Osteocyte (in vitro differentiated cells): ENCODE measurements around the gene PLXNB1. TPM values are rescaled to one million over a fixed set of nuclear protein-coding genes. Genes with fewer than 3 reads are reported as not detected.

ENCODE experiments used
- DNase-seq: peaks from one replicate; pipeline ENCODE4 v3.0.0; 2021; ENCODE audit warnings: mixed read lengths; ENCODE audit not compliant: unreplicated experiment; ENCODE audit errors: extremely low spot score
- H3K27ac Mint-ChIP-seq: one replicate; pipeline ENCODE4 v1.8.0; 2021; ENCODE audit warnings: mild to moderate bottlenecking, mixed read lengths; ENCODE audit not compliant: unreplicated experiment
- H3K27me3 Mint-ChIP-seq: one replicate; pipeline ENCODE4 v1.8.0; 2021; ENCODE audit warnings: mixed read lengths; ENCODE audit not compliant: unreplicated experiment
- H3K36me3 Mint-ChIP-seq: one replicate; pipeline ENCODE4 v1.8.0; 2021; ENCODE audit warnings: mixed read lengths; ENCODE audit not compliant: unreplicated experiment
- H3K4me1 Mint-ChIP-seq: one replicate; pipeline ENCODE4 v1.8.0; 2021; ENCODE audit warnings: mixed read lengths; ENCODE audit not compliant: unreplicated experiment
- H3K4me3 Mint-ChIP-seq: one replicate; pipeline ENCODE4 v1.8.0; 2021; ENCODE audit warnings: mild to moderate bottlenecking, moderate library complexity, mixed read lengths; ENCODE audit not compliant: unreplicated experiment
- H3K9me3 Mint-ChIP-seq: one replicate; pipeline ENCODE4 v1.8.0; 2021; ENCODE audit warnings: mixed read lengths; ENCODE audit not compliant: unreplicated experiment
- total RNA-seq: library from RNA; stranded (reverse); gene quantifications from 2 replicates; pipeline ENCODE4 v1.2.1, GENCODE V29; 2021
- TF ChIP-seq, protein P1 (sequence below): fragments of 200-600 bp; sonication (generic); IDR thresholded peaks from 2 replicates; pipeline ENCODE4 v1.5.0; 2021; ENCODE audit warnings: antibody characterized with exemption, mild to moderate bottlenecking, moderate library complexity

Gene PLXNB1
- total RNA-seq, 1 donor from 2014 or later, result 88.2 TPM

DNA sequence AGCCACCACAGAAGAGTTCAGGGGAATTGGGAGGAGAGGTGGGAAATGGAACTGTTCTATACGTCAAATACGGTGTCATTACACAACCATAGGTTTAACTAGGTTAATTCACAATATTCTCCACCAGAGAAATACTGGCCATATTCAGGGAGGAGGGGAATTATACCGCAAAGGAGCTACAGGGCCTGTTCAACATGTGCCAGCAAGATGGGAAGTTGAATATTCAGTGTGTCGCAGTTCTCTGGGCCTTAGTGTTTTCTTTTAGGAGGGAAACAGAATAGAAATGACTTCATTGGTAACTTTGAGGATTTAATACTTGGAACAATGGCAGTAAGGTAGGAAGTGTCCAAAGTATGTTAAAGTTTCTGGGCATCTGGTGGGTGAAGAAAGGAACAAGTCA is 75.9 kb downstream of the PLXNB1 start:
- H3K27me3 Mint-ChIP-seq, result peaks cover 51% of the 10 kb centered on the region
- TF ChIP-seq, protein P1, sequence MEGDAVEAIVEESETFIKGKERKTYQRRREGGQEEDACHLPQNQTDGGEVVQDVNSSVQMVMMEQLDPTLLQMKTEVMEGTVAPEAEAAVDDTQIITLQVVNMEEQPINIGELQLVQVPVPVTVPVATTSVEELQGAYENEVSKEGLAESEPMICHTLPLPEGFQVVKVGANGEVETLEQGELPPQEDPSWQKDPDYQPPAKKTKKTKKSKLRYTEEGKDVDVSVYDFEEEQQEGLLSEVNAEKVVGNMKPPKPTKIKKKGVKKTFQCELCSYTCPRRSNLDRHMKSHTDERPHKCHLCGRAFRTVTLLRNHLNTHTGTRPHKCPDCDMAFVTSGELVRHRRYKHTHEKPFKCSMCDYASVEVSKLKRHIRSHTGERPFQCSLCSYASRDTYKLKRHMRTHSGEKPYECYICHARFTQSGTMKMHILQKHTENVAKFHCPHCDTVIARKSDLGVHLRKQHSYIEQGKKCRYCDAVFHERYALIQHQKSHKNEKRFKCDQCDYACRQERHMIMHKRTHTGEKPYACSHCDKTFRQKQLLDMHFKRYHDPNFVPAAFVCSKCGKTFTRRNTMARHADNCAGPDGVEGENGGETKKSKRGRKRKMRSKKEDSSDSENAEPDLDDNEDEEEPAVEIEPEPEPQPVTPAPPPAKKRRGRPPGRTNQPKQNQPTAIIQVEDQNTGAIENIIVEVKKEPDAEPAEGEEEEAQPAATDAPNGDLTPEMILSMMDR, result no peak
- peaks cover 4% of the 10 kb centered on the region for H3K9me3 Mint-ChIP-seq
- H3K4me3 Mint-ChIP-seq, result no peak overlapping the region
- peaks cover 1% of the 10 kb centered on the region for H3K4me1 Mint-ChIP-seq
- H3K27ac Mint-ChIP-seq, result no peak overlapping the region
- no peaks in the 10 kb centered on the region for H3K36me3 Mint-ChIP-seq
- no peak for DNase-seq

Other genes with a start within 250 kb of the PLXNB1 start
- 3.5 and 3.8 TPM in 2 replicates for gene CDC25A, start 241.7 kb downstream of the PLXNB1 start, total RNA-seq
- not detected in 2 replicates for gene CAMP, start 206.6 kb downstream of the PLXNB1 start, total RNA-seq
- gene ZNF589, start 189.0 kb downstream of the PLXNB1 start, total RNA-seq, result 11.0 and 11.3 TPM in 2 replicates
- gene NME6, start 128.7 kb downstream of the PLXNB1 start, total RNA-seq, result 20.2 and 26.4 TPM in 2 replicates
- gene SPINK8, start 96.4 kb downstream of the PLXNB1 start, total RNA-seq, result not detected in 2 replicates
- gene FBXW12, start 57.9 kb downstream of the PLXNB1 start, total RNA-seq, result not detected in 2 replicates
- gene CCDC51, start 10.0 kb upstream of the PLXNB1 start, total RNA-seq, result 11.3 and 11.9 TPM in 2 replicates
- 186 and 198 TPM in 2 replicates for gene TMA7, start 10.2 kb upstream of the PLXNB1 start, total RNA-seq
- gene ATRIP, start 16.7 kb upstream of the PLXNB1 start, total RNA-seq, result 8.5 and 9.3 TPM in 2 replicates
- gene SHISA5, start 74.1 kb upstream of the PLXNB1 start, total RNA-seq, result 203 and 211 TPM in 2 replicates
- gene PFKFB4, start 126.7 kb upstream of the PLXNB1 start, total RNA-seq, result 7.1 TPM in 2 replicates
- gene UCN2, start 133.7 kb upstream of the PLXNB1 start, total RNA-seq, result 0.81 and 0.89 TPM in 2 replicates
- gene COL7A1, start 165.2 kb upstream of the PLXNB1 start, total RNA-seq, result 16.6 and 18.9 TPM in 2 replicates
- gene UQCRC1, start 179.6 kb upstream of the PLXNB1 start, total RNA-seq, result 201 and 202 TPM in 2 replicates
- not detected in 2 replicates for gene TMEM89, start 191.7 kb upstream of the PLXNB1 start, total RNA-seq
- 63.8 and 66.2 TPM in 2 replicates for gene SLC26A6, start 205.4 kb upstream of the PLXNB1 start, total RNA-seq
- gene CELSR3, start 232.8 kb upstream of the PLXNB1 start, total RNA-seq, result 7.1 and 7.4 TPM in 2 replicates